ELF-1 (cell line): Measurements from ENCODE around the gene ALDH1B1.
"Not testable (repeated sequence)": the region's sequence is repeated elsewhere in the genome, so short reads cannot be mapped to it uniquely, and the experiment has no call there.

Experiments
- DNase-seq: peaks from one replicate; pipeline ENCODE4 v3.0.0-alpha.2; 2016; ENCODE audit warnings: low read depth, low spot score

ALDH1B1 gene

DNA sequence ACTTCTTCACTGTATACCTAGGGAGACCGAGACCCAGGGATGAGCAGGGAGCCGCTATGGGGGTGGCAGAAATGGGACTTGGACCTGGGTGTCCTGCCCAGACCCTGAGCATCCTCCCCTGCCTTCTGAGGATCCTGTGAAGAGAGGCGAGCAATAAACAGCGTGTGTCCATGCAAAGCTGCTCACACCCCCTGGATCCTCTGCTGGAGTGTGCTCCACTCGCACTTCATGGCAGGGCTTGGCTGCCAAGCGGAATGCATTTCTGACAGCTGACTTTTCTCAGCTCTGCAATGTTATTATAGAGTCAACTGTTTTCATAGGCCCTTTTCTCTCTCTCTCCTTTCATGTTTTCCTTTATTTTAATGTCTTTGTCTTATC, 31.0 kb upstream of the ALDH1B1 start:
- DNase-seq = no peak

GRCh38 chr9:38362852-38363588, 29.5 kb upstream of the ALDH1B1 start:
- DNase-seq = peak; percentile 69

- DNase-seq = no peak
These were observed 28.9 kb upstream of the ALDH1B1 start for GRCh38 chr9:38363589-38363925.

DNA sequence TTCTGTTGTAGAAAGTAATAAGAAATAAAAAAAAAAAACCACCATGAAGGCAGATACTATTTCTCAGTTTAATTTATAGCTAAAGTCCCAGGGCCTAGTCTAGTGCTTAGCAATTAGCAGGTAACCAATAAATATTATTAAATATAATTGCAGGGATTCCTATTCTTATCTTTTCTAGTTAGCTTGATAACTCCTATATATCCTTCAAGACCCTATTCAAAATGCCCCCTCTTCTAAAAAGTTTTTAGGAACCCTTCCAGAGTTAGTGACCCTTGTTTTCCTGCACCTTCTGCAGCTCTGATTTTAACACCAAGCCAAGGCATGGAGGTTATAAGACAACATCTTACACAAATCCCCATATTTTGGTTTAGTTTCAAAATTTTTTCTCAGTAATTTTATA, 24.6 kb upstream of the ALDH1B1 start:
- DNase-seq = no peak

DNA sequence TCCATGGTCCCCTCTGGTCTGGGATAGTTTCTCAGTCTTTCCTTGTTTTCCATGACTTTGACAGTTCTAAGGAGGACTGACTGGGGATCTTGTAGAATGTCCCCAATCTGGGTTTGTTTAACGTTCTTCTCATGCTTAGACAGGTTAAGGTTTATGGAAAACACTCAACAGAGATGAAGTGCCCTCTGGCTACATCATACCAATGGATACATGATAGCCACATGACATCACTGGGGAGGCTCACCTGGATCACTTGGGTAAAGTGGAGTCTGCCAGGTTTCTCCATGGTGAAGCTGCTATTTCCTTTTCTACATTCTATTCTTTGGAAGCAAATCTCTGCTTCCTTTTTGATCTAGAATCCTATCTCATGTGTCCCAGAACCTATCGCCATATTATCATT, 23.8 kb upstream of the ALDH1B1 start:
- no peak for DNase-seq

GRCh38 chr9:38370176-38370575, 22.3 kb upstream of the ALDH1B1 start:
- DNase-seq = no peak

DNA sequence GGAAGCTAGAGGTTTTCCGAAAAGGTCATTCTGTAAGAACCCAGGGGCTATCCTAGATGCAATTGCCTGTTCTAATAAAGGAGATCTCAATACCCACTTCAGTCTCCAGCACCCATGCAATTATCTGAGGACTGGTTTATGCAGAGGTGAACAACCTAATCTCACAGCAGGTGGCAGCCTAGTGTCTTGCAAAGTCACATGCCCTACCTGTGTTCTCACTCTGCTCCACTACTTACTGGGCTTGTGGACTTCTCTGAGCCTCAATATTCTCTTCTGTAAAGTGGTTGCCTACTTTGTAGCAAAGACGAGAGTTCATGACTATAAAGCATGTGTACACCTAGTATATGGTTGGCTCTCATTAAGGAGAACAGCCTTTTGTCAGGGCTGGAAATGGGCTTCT, 21.0 kb upstream of the ALDH1B1 start:
- no peak for DNase-seq

GRCh38 chr9:38372762-38373619, 19.5 kb upstream of the ALDH1B1 start:
- no peak for DNase-seq

GRCh38 chr9:38373679-38374078, 18.8 kb upstream of the ALDH1B1 start:
- DNase-seq = no peak

GRCh38 chr9:38374847-38375571, 17.5 kb upstream of the ALDH1B1 start:
- DNase-seq = no peak

DNA sequence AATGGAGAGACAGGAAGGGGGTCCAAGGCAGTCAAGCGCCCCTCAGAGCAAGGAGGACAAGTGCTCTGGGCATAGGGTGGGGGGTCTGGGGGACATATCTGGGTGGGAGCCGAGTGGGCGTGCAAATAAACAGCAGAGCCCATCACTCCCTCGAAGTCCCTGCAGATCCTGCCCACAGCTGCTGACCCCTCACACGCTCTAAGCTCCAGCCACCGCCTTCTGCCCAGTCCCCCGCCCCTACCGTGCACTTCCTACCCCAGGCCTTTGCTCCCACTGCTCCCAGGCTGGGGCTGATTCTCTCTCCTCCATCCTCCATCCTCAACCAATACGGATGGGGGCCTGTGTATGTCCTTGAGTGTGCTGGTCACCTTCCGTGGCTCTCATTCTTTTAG, 16.9 kb upstream of the ALDH1B1 start:
- DNase-seq = no peak

DNA sequence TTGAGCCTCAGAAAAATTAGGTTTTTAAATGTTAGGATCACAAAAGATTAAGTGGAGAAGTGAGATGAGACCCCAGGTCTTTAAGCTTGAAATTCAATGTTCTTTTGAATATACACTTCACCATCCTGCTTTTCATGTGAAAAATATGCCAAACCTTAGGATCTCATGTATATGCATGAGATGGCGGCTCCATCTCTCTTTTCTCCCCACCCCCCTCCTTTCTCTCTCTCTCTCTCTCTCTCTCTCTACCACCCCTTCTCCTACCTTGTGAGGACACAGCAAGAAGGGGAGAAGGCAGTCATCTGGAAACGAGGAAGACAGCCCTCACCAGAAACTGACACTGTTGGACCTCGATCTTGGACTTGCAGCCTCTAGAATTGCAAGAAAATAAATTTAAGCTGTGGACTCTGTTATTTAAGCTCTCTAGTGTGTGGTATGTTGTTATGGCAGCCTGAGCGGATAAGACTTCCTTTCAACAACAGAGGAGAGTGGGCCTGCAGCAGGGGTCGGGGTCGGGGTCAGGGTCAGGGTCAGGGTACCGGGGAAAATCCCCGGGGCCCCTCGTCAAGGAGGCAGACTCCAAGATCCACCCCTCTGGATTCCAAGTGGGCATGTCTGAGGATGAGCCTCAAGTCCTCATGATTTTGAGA, 16.4 kb upstream of the ALDH1B1 start:
- DNase-seq = no peak

GRCh38 chr9:38377336-38378083, 15.0 kb upstream of the ALDH1B1 start:
- DNase-seq = not testable (repeated sequence)

- DNase-seq = no peak
These were observed 12.2 kb upstream of the ALDH1B1 start for GRCh38 chr9:38380230-38380871.

GRCh38 chr9:38380872-38381534, 11.5 kb upstream of the ALDH1B1 start:
- DNase-seq = peak; percentile 87

DNA sequence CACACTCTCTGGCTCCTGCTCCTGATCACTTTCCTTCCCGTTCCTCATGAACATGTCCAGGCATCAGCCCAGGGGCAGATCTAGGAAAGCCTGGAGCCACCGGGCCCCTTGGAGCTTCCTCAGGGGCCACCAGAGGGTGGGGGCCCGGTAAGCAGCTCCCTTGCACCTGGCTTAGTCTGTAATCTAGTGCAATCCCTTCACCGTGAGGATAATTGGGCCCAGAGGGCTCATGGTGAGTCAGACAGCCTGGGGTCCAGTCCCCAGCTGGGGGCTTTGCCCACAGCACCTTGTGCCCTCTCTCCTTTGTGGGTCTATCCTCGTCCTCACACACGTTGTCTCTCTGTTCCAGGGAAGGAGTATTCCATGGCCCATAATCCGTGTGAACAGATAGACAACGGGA, 10.4 kb upstream of the ALDH1B1 start:
- DNase-seq = no peak

DNA sequence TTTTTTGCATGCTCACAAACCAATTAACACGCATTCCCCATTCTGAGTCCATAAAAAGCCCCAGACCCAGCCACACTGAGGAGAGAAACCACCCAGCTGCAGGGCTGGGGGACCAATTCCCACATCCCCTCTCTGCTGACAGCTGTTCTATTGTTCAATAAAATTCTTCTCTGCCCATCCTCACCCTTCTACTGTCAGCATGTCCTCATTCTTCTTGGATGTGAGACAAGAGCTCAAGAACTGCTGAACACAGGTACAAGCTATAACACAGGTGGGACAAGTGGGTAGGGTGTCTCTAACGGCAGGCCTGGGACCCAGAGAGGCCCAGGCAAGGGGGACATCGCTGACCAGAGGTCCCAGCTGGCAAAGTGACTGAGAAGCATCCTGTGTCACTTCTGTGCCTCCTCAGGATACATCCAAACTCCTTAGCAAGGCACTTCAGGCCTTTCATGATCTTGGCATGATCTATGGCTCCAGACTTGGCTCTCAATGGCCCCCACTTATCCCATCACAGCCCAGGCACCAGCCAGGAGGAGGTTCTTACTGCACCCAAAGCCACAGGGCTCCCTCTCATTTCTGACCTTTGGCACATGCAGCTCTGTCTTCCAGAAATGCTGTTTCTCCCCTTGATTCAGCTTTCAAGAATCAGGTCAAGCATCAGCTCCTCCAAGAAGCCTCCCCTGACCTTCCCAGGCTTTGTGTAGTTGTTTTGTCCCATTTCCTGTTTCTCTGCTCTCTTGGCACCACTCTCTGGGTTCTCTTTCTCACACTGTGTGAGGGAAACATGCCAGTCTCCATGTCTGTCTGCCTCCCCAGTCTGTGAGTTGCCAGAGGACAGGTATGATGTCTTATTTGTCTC, 7.3 kb upstream of the ALDH1B1 start:
- no peak for DNase-seq

DNA sequence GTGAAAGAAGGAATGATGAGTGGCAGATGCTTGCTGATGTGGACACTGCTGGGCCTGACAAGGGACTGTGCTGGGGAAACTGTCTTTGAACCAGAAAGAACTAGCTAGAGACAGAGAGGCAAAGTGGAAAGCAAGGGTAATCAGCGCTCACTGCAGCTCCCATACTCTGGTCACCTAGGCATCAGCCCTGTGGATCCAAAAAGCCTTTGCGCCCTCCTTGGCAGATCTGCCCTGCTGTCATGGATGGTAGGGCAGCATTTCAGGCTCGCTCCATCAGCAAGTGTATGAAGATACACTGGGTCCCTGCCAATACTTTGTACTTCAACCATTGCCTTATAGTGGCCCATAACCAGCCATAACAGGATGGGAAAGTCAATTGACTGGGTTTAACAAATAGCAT, 6.6 kb upstream of the ALDH1B1 start:
- DNase-seq = no peak

GRCh38 chr9:38386319-38386895, 6.1 kb upstream of the ALDH1B1 start:
- no peak for DNase-seq
